Embryonic facial prominence (tissue), 1 donor: ENCODE data around the gene FAM50B.

ENCODE experiments used
- DNase-seq: peaks from one replicate; pipeline ENCODE4 v3.0.0-alpha.2; 2016; ENCODE audit errors: extremely low spot score

Gene FAM50B

GRCh38 chr6:3895312-3895653 lies 46.1 kb downstream of the FAM50B start:
- DNase-seq = no peak

GRCh38 chr6:3895805-3896204 lies 46.6 kb downstream of the FAM50B start:
- no peak for DNase-seq

- no peak for DNase-seq
These were observed 49.3 kb downstream of the FAM50B start for GRCh38 chr6:3898265-3898994.

GRCh38 chr6:3899061-3899460 lies 49.9 kb downstream of the FAM50B start:
- no peak for DNase-seq

GRCh38 chr6:3899970-3900439 lies 50.8 kb downstream of the FAM50B start:
- DNase-seq = no peak
